GM12878 (cell line): ENCODE results near the gene VANGL1. TPM values are rescaled to one million over a fixed set of nuclear protein-coding genes. Genes with fewer than 3 reads are reported as not detected.

Source experiments
- BACH1 ChIP-seq: fragments of 450-650 bp; IDR thresholded peaks from 2 replicates; pipeline ENCODE4 v1.6.1; 2017; ENCODE audit warnings: mild to moderate bottlenecking, borderline replicate concordance
- ESRRA ChIP-seq: IDR thresholded peaks from 2 replicates; pipeline ENCODE4 v1.6.1; 2012; ENCODE audit warnings: mild to moderate bottlenecking, low read length, improper control_type of control experiment
- FOXM1 ChIP-seq: IDR thresholded peaks from 2 replicates; pipeline ENCODE4 v1.6.1; 2012; ENCODE audit warnings: low read depth, mild to moderate bottlenecking, inconsistent platforms, low read length, moderate library complexity
- KDM1A ChIP-seq: fragments of 200-600 bp; sonication (generic); IDR thresholded peaks from 2 replicates; pipeline ENCODE4 v1.6.1; 2016; ENCODE audit warnings: borderline replicate concordance
- MEF2A ChIP-seq: IDR thresholded peaks from 2 replicates; pipeline ENCODE4 v1.6.1; 2011; ENCODE audit warnings: low read depth, mild to moderate bottlenecking, low read length, moderate library complexity; ENCODE audit not compliant: insufficient read depth
- PAX5 ChIP-seq: IDR thresholded peaks from 2 replicates; pipeline ENCODE4 v1.6.1; 2011; ENCODE audit warnings: low read depth, low read length, borderline replicate concordance
- RAD21 ChIP-seq: IDR thresholded peaks from 2 replicates; pipeline ENCODE4 v1.6.1; 2011; ENCODE audit warnings: mild to moderate bottlenecking, low read depth, low read length, moderate library complexity; ENCODE audit not compliant: insufficient read depth
- RELA ChIP-seq: fragments of 450-650 bp; IDR thresholded peaks from 2 replicates; pipeline ENCODE4 v1.8.0; 2014; ENCODE audit warnings: borderline replicate concordance; ENCODE audit not compliant: partially characterized antibody
- SREBF2 ChIP-seq: IDR thresholded peaks from 2 replicates; pipeline ENCODE4 v1.6.1; 2012; ENCODE audit warnings: mild to moderate bottlenecking, low read length
- TCF12 ChIP-seq: IDR thresholded peaks from 2 replicates; pipeline ENCODE4 v1.6.1; 2011; ENCODE audit warnings: low read depth, mild to moderate bottlenecking, low read length
- TCF3 ChIP-seq: IDR thresholded peaks from 2 replicates; pipeline ENCODE4 v1.6.1; 2012; ENCODE audit warnings: low read depth, mild to moderate bottlenecking, low read length, borderline replicate concordance; ENCODE audit not compliant: insufficient read depth
- WRNIP1 ChIP-seq: IDR thresholded peaks from 2 replicates; pipeline ENCODE4 v1.6.1; 2011; ENCODE audit warnings: low read depth, low read length, improper control_type of control experiment, borderline replicate concordance
- YY1 ChIP-seq: IDR thresholded peaks from 2 replicates; pipeline ENCODE4 v1.6.1; 2011; ENCODE audit warnings: low read depth, mild to moderate bottlenecking, low read length
- ZNF622 ChIP-seq: fragments of 450-650 bp; IDR thresholded peaks from 2 replicates; pipeline ENCODE4 v1.6.1; 2017; ENCODE audit warnings: mild to moderate bottlenecking, inconsistent platforms
- ZNF687 ChIP-seq: fragments of 450-650 bp; IDR thresholded peaks from 2 replicates; pipeline ENCODE4 v1.6.1; 2017; ENCODE audit warnings: mild to moderate bottlenecking, moderate library complexity
- polyA plus RNA-seq, 11 experiments: library from polyadenylated mRNA; depleted of rRNA in 4 of 11; unstranded in 6 of 11; stranded (reverse) in 5 of 11; fragments of >200 nt; fragmentation: Nextera tagmentation in 4 of 11; fragmentation: Illumina TruSeq in 1 of 11; extraction: Ambion mirVana in 4 of 11; extraction: Trizol in 1 of 11; gene quantifications; 1 replicate in 1 of 11; 2 replicates in 10 of 11; pipeline versions ENCODE4 v1.2.1 to v1.2.3, GENCODE V29; 2011 to 2016; ENCODE audit warnings: inconsistent platforms in 2 of 11, missing spikeins in 2 of 11, low read depth in 1 of 11
- total RNA-seq, 4 experiments: library from RNA; depleted of rRNA in 3 of 4; stranded (reverse); fragments of >200 nt in 3 of 4; fragmentation: Illumina TruSeq in 1 of 4; extraction: Trizol in 1 of 4; gene quantifications; 2 replicates each; pipeline versions ENCODE4 v1.2.1 to v1.2.3, GENCODE V29; 2013 to 2021
- TF ChIP-seq, protein P1 (sequence below): fragments of 450-650 bp; IDR thresholded peaks from 2 replicates; pipeline ENCODE4 v1.6.1; 2018; ENCODE audit warnings: borderline replicate concordance, mild to moderate bottlenecking; ENCODE audit not compliant: partially characterized antibody
- TF ChIP-seq, protein P2 (sequence below): fragments of 450-650 bp; IDR thresholded peaks from 2 replicates; pipeline ENCODE4 v1.6.1; 2018; ENCODE audit warnings: mild to moderate bottlenecking, low read depth, moderate library complexity; ENCODE audit not compliant: partially characterized antibody

VANGL1 gene
- total and polyA plus RNA-seq, 10 of the 15 experiments (the other 5 are each of a cell fraction or from before 2014, with no cell fraction given): 0.71 to 12.9 (median 6.3) TPM

DNA sequence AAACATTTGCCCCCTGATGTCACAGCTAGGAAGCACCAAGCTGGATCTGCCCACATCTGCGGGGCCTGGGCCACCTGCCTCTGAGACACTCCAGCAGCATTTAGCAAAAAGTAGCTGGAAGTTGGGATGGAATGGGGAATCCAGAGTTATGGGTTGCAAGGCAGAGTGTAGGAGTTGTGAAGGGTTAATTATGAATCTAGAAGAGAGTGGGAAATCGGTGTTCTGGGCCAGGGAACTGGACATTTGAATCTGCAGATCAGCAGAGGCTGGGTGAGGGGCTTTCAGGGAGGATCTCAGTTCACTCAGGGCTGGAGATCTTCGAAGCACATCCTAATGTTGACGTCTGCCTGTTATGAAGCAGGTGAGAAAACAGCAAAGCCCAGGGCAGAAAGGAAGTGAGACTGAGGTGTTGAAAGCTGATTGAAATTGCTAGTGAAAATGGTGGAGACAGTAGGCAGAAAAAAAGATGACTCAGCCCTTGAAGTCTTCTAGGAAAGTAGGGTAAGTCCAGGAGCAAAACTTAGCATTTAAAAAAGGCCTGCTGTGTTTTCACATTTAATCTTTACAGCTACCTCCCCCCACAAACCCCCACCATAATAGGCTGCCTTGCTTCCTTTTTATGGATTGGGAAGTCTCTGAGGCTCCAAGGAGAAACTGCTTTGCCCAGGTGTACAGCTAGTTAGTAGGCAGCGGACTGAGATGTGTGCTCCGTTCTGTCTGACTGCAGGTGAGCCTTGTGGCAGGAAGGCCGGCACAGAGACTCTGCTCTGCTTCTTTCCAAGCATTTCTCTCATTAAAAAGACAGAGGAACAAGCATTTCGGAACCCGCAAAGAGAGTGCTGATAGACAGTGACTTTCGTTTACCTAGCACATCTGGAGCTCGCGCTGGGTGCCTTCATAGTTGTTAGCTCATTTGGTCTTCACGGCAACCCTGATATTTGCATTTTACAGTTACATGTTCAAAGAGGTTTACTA lies 7.2 kb downstream of the VANGL1 start (continued):
- TF ChIP-seq SREBF2 (no peak), TCF12 (peak; percentile 65; the same call in 1 of the 2 replicates), FOXM1 (peak; percentile 57; the same call in 1 of the 2 replicates), ZNF687 (peak; percentile 49), WRNIP1 (no peak), PAX5 (peak; percentile 74), KDM1A (no peak), ESRRA (no peak), YY1 (peak; percentile 63; the same call in 1 of the 2 replicates), TCF3 (peak; percentile 8; the same call in 1 of the 2 replicates), ZNF622 (no peak), RELA (no peak), RAD21 (no peak), MEF2A (0 out of 2 replicates have a peak, but pooled peaks have one; percentile 43), BACH1 (peak; percentile 97)
- TF ChIP-seq, protein P1, sequence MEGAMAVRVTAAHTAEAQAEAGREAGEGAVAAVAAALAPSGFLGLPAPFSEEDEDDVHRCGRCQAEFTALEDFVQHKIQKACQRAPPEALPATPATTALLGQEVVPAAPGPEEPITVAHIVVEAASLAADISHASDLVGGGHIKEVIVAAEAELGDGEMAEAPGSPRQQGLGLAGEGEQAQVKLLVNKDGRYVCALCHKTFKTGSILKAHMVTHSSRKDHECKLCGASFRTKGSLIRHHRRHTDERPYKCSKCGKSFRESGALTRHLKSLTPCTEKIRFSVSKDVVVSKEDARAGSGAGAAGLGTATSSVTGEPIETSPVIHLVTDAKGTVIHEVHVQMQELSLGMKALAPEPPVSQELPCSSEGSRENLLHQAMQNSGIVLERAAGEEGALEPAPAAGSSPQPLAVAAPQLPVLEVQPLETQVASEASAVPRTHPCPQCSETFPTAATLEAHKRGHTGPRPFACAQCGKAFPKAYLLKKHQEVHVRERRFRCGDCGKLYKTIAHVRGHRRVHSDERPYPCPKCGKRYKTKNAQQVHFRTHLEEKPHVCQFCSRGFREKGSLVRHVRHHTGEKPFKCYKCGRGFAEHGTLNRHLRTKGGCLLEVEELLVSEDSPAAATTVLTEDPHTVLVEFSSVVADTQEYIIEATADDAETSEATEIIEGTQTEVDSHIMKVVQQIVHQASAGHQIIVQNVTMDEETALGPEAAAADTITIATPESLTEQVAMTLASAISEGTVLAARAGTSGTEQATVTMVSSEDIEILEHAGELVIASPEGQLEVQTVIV: no peak
- TF ChIP-seq, protein P2, sequence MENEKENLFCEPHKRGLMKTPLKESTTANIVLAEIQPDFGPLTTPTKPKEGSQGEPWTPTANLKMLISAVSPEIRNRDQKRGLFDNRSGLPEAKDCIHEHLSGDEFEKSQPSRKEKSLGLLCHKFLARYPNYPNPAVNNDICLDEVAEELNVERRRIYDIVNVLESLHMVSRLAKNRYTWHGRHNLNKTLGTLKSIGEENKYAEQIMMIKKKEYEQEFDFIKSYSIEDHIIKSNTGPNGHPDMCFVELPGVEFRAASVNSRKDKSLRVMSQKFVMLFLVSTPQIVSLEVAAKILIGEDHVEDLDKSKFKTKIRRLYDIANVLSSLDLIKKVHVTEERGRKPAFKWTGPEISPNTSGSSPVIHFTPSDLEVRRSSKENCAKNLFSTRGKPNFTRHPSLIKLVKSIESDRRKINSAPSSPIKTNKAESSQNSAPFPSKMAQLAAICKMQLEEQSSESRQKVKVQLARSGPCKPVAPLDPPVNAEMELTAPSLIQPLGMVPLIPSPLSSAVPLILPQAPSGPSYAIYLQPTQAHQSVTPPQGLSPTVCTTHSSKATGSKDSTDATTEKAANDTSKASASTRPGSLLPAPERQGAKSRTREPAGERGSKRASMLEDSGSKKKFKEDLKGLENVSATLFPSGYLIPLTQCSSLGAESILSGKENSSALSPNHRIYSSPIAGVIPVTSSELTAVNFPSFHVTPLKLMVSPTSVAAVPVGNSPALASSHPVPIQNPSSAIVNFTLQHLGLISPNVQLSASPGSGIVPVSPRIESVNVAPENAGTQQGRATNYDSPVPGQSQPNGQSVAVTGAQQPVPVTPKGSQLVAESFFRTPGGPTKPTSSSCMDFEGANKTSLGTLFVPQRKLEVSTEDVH: no peak
